Body of pancreas (tissue), 4 donors: ENCODE measurements around the gene SMARCA2. TPM values are rescaled to one million over a fixed set of nuclear protein-coding genes. Genes with fewer than 3 reads are reported as not detected.
A peak's percentile ranks its signal among the peaks of the same experiment; 100 is the strongest.

Experiments used
- ATAC-seq: fragments of 150-250 bp; one replicate; pipeline ENCODE4 v1.9.1; 2016
- DNase-seq, 4 donors: peaks; one replicate each; pipeline ENCODE4 v3.0.0-alpha.2; 2019
- H3K27ac ChIP-seq, 4 donors: fragments of 200-600 bp; sonication (generic); 1 replicate in 3 of 4; 2 replicates in 1 of 4; pipeline versions ENCODE4 v1.5.1 to v1.6.1; 2016 to 2019; ENCODE audit warnings: mild to moderate bottlenecking in 1 of 4, mixed read lengths in 1 of 4, moderate library complexity in 1 of 4
- H3K27me3 ChIP-seq, 2 donors: fragments of 200-600 bp; sonication (generic); one replicate each; pipeline ENCODE4 v1.6.0; 2016; ENCODE audit warnings: mild to moderate bottlenecking in 1 of 2
- H3K36me3 ChIP-seq, 2 donors: fragments of 200-600 bp; sonication (generic); replicated peaks in 1 of 2; 2 replicates each; pipeline ENCODE4 v1.5.1; 2016; ENCODE audit warnings: low read depth in 2 of 2; ENCODE audit not compliant: insufficient read depth in 1 of 2
- H3K4me1 ChIP-seq: fragments of 200-600 bp; sonication (generic); one replicate; pipeline ENCODE4 v1.6.0; 2016
- H3K4me3 ChIP-seq, 2 donors: fragments of 200-600 bp; sonication (generic); 1 replicate in 1 of 2; 2 replicates in 1 of 2; pipeline ENCODE4 v1.5.1; 2016 to 2019
- H3K9me3 ChIP-seq, 3 donors: fragments of 200-600 bp; sonication (generic); 1 replicate in 2 of 3; 2 replicates in 1 of 3; pipeline ENCODE4 v1.5.1; 2016
- POLR2A ChIP-seq, 3 donors: fragments of 450-650 bp; IDR thresholded peaks; one replicate each; pipeline ENCODE4 v1.6.1; 2016; ENCODE audit warnings: antibody characterized with exemption in 3 of 3, mild to moderate bottlenecking in 2 of 3
- WGBS, 2 donors: methylation state at CpG; one replicate each; pipeline ENCODE4 v1.1.5; 2017; 5-methylcytosine and 5-hydroxymethylcytosine counted together
- intact Hi-C: fragments of 100-400 bp; cut with DNase I; formaldehyde crosslinking; loops from one replicate; pipeline ENCODE4 v1.15.1; 2023
- total RNA-seq, 2 donors: library from RNA; depleted of rRNA; stranded (reverse); fragments of >200 nt; gene quantifications; one replicate each; pipeline ENCODE4 v1.1.0, GENCODE V29; 2016
- TF ChIP-seq, protein P1 (sequence below), 7 experiments: fragments of 450-650 bp in 4 of 7; fragments of 200-600 bp in 3 of 7; sonication (generic) in 3 of 7; IDR thresholded peaks; one replicate each; pipeline ENCODE4 v1.5.1; 2016 to 2019; ENCODE audit warnings: antibody characterized with exemption in 7 of 7

Gene SMARCA2
- total RNA-seq, 2 donors from 2014 or later: 83.8 to 117 TPM

DNA sequence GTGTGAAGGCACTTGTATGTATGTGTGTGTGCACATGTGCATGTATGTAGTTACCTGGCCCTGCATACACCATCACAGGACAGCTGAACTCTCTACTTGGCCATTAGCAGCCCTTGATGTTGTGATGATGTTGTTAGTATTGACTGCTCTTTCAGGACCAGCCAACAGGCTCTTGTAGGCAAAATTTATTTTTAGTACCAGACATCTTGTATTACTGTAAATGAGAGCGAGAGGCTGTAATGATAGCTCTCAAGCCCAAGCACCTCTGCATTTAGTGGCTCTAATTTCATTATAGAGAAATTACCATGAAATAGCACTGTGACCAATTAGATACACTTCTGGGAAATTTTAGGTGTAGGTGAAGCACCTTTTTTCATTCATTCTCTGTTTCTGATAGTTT is 158.0 kb downstream of the SMARCA2 start:
- Histone ChIP-seq H3K36me3 (no peaks in the 10 kb centered on the region), H3K4me3 (no peak overlapping the region), H3K4me1 (peaks cover 7% of the 10 kb centered on the region), H3K27me3 (no peaks in the 10 kb centered on the region), H3K9me3 (no peaks in the 10 kb centered on the region), H3K27ac (no peak overlapping the region)
- no peak for TF ChIP-seq POLR2A (IDR thresholded peaks at IDR 0.05)
- TF ChIP-seq, protein P1, sequence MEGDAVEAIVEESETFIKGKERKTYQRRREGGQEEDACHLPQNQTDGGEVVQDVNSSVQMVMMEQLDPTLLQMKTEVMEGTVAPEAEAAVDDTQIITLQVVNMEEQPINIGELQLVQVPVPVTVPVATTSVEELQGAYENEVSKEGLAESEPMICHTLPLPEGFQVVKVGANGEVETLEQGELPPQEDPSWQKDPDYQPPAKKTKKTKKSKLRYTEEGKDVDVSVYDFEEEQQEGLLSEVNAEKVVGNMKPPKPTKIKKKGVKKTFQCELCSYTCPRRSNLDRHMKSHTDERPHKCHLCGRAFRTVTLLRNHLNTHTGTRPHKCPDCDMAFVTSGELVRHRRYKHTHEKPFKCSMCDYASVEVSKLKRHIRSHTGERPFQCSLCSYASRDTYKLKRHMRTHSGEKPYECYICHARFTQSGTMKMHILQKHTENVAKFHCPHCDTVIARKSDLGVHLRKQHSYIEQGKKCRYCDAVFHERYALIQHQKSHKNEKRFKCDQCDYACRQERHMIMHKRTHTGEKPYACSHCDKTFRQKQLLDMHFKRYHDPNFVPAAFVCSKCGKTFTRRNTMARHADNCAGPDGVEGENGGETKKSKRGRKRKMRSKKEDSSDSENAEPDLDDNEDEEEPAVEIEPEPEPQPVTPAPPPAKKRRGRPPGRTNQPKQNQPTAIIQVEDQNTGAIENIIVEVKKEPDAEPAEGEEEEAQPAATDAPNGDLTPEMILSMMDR (IDR thresholded peaks at IDR 0.05): no peak
- ATAC-seq (no peak), DNase-seq (no peak)
- intact Hi-C loops: no loop called here
- WGBS, 2 donors: 97 to 100% methylated on average over 1 of the region's 1 CpG

DNA sequence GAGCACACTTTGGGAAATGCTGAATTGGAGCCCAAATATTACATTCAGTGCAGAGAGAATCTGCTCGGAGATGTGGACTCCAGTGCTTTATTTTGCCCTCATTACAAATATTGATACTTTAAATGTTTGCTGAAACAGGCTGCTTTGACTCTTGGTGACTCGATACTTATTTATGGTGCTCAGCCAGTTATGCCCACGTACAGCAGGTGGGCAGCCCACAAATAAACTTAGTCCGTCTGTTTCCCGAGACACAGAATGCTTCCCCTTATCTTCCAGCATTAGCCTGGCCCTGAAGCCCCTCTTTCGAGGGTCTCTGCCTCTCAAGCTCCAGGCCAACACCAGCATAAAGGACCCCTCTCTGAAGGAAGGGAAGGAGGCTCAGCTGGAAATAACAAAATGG is 158.7 kb downstream of the SMARCA2 start:
- ATAC-seq (no peak), DNase-seq (no peak)
- H3K9me3 ChIP-seq: no peaks in the 10 kb centered on the region
- WGBS, 2 donors: 75 to 87% methylated on average over 6 of the region's 6 CpGs
- H3K4me3 ChIP-seq: no peak overlapping the region
- H3K27ac ChIP-seq: no peak overlapping the region
- H3K4me1 ChIP-seq: peaks cover 12% of the 10 kb centered on the region
- H3K36me3 ChIP-seq: no peaks in the 10 kb centered on the region
- intact Hi-C loops: no loop called here
- TF ChIP-seq, protein P1 (IDR thresholded peaks at IDR 0.05): no peak
- TF ChIP-seq POLR2A (IDR thresholded peaks at IDR 0.05): no peak
- no peaks in the 10 kb centered on the region for H3K27me3 ChIP-seq

DNA sequence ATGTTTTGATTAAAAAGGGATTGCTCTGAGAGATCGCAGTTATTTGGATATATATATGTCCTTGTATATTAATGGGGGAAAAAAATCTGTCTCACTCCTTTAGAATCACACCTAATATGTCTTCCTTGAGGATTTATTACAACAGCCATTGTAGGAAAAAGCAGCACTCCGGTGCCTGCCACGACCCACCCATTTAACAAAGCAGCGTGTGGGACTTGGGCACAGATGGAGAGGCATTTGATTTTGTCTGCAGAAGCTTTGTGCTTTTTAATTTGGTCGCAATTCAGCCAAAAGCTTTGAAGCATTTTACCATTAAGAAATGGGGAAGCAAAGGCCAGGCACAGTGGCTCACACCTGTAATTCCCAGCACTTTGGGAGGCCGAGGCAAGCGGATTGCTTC is 159.2 kb downstream of the SMARCA2 start:
- no peaks in the 10 kb centered on the region for H3K9me3 ChIP-seq
- no peak for DNase-seq
- intact Hi-C loops: no loop called here
- 96 to 98% methylated on average over 7 of the region's 7 CpGs for WGBS, 2 donors
- no peak overlapping the region for H3K27ac ChIP-seq
- H3K4me3 ChIP-seq: no peak overlapping the region
- H3K27me3 ChIP-seq: no peaks in the 10 kb centered on the region
- no peak for ATAC-seq
- H3K4me1 ChIP-seq: peaks cover 12% of the 10 kb centered on the region
- TF ChIP-seq POLR2A (IDR thresholded peaks at IDR 0.05): no peak
- TF ChIP-seq, protein P1 (IDR thresholded peaks at IDR 0.05): no peak
- H3K36me3 ChIP-seq: no peaks in the 10 kb centered on the region

DNA sequence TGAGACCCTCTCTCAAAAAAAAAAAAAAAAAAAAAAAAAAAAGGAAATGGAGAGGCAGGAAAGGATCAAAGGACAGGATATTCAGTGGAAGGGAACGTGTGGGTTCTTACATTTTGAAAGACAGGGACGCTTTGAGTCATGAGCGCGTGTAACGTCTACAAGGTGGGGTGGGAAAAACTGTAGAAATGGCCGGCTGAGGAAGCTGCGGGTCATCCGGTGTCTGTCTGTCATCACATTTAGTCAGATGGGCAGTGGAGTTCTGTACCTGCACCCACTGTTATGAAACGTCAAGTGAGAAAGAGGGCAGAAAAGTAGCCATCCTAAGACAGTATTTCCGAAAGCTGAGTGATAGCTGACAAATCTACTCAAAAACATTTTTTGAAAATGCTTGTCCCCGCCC is 159.8 kb downstream of the SMARCA2 start:
- H3K36me3 ChIP-seq: no peaks in the 10 kb centered on the region
- WGBS, 2 donors: 84 to 94% methylated on average over 11 of the region's 11 CpGs
- intact Hi-C loops: no loop called here
- peaks cover 12% of the 10 kb centered on the region for H3K4me1 ChIP-seq
- H3K27me3 ChIP-seq: no peaks in the 10 kb centered on the region
- DNase-seq: no peak
- TF ChIP-seq, protein P1 (IDR thresholded peaks at IDR 0.05): no peak
- TF ChIP-seq POLR2A (IDR thresholded peaks at IDR 0.05): no peak
- no peaks in the 10 kb centered on the region for H3K9me3 ChIP-seq
- no peak overlapping the region for H3K4me3 ChIP-seq
- ATAC-seq: no peak
- H3K27ac ChIP-seq: no peak overlapping the region

DNA sequence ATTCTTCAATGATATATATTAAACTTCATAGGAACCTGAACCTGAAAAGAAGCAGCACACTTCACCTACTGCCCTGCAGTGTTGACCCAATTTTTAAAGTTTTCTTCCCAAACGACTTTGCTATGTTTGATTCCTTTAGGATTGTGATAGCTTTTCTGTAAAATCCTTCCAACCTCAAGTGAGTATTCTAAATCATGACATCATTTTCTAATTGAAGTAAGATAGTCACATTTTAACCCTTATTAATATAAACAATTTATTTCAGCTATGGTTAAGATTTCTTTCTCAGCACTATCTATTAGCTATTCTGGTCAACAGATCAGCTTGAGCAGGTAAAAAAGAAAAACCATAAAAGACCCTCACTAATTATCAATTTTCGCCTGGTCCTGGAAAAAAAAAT is 162.0 kb downstream of the SMARCA2 start:
- intact Hi-C loops: no loop called here

More for the DNA sequence above, 162.0 kb downstream of the SMARCA2 start:
- Histone ChIP-seq H3K4me1 (peaks cover 12% of the 10 kb centered on the region), H3K9me3 (no peaks in the 10 kb centered on the region), H3K27me3 (no peaks in the 10 kb centered on the region), H3K27ac (peak overlapping the region in 1 of 4 donors; percentile 63), H3K36me3 (no peaks in the 10 kb centered on the region), H3K4me3 (no peak overlapping the region)
- no peak for TF ChIP-seq POLR2A (IDR thresholded peaks at IDR 0.05)
- TF ChIP-seq, protein P1 (IDR thresholded peaks at IDR 0.05): no peak
- DNase-seq (no peak), ATAC-seq (no peak)
- WGBS, 2 donors: 76 to 82% methylated on average over 2 of the region's 2 CpGs
